ENCODE results near the gene PLIN4. TPM values are rescaled to one million over a fixed set of nuclear protein-coding genes. Genes with fewer than 3 reads are reported as not detected.

Gene PLIN4
- total RNA-seq, 1 donor = under 0.01 TPM

- Histone ChIP-seq H3K4me2 (ENCODE audit: insufficient read depth, low read length) (no peak overlapping the region), H3K79me2 (ENCODE audit: insufficient read depth, low read length) (no peaks in the 10 kb centered on the region), H4K20me1 (ENCODE audit: insufficient read depth, low read length) (peaks cover 5% of the 10 kb centered on the region), H2AFZ (ENCODE audit: low read length) (no peak overlapping the region), H3K27ac (ENCODE audit: low read depth, low read length) (no peak overlapping the region), H3K4me3 (ENCODE audit: insufficient read depth, low read length) (no peak overlapping the region), H3K36me3 (ENCODE audit: insufficient read depth, low read length) (peaks cover 26% of the 10 kb centered on the region), H3K9me3 (ENCODE audit: low read depth, low read length) (no peaks in the 10 kb centered on the region), H3K4me1 (ENCODE audit: insufficient read depth, low read length) (no peaks in the 10 kb centered on the region), H3K27me3 (ENCODE audit: insufficient read depth, low read length) (no peaks in the 10 kb centered on the region)
- DNase-seq (ENCODE audit: insufficient read length, low spot score, missing footprints) = peak; percentile 73
- TF ChIP-seq CTCF (IDR thresholded peaks at IDR 0.05; ENCODE audit: extremely low read depth, low read depth, low read length) = no peak
Observed at GRCh38 chr19:4500841-4501591, 17.3 kb downstream of the PLIN4 start.

- Histone ChIP-seq H3K27ac (ENCODE audit: low read depth, low read length) (no peak overlapping the region), H3K9me3 (ENCODE audit: low read depth, low read length) (no peaks in the 10 kb centered on the region), H3K79me2 (ENCODE audit: insufficient read depth, low read length) (no peaks in the 10 kb centered on the region), H4K20me1 (ENCODE audit: insufficient read depth, low read length) (no peaks in the 10 kb centered on the region), H2AFZ (ENCODE audit: low read length) (no peak overlapping the region), H3K36me3 (ENCODE audit: insufficient read depth, low read length) (peaks cover 26% of the 10 kb centered on the region), H3K4me1 (ENCODE audit: insufficient read depth, low read length) (no peaks in the 10 kb centered on the region), H3K4me2 (ENCODE audit: insufficient read depth, low read length) (no peak overlapping the region), H3K4me3 (ENCODE audit: insufficient read depth, low read length) (no peak overlapping the region), H3K27me3 (ENCODE audit: insufficient read depth, low read length) (no peaks in the 10 kb centered on the region)
- peak; percentile 32 for DNase-seq (ENCODE audit: insufficient read length, low spot score, missing footprints)
- no peak for TF ChIP-seq CTCF (IDR thresholded peaks at IDR 0.05; ENCODE audit: extremely low read depth, low read depth, low read length)
Observed at GRCh38 chr19:4499855-4500254, 18.4 kb downstream of the PLIN4 start.

- peaks cover 29% of the 10 kb centered on the region for H3K36me3 ChIP-seq (ENCODE audit: insufficient read depth, low read length)
Observed at GRCh38 chr19:4499318-4499717, 19.0 kb downstream of the PLIN4 start.

More at GRCh38 chr19:4499318-4499717, 19.0 kb downstream of the PLIN4 start:
- Histone ChIP-seq H3K4me2 (ENCODE audit: insufficient read depth, low read length) (no peak overlapping the region), H4K20me1 (ENCODE audit: insufficient read depth, low read length) (no peaks in the 10 kb centered on the region), H2AFZ (ENCODE audit: low read length) (no peak overlapping the region), H3K79me2 (ENCODE audit: insufficient read depth, low read length) (no peaks in the 10 kb centered on the region), H3K4me1 (ENCODE audit: insufficient read depth, low read length) (no peaks in the 10 kb centered on the region), H3K9me3 (ENCODE audit: low read depth, low read length) (no peaks in the 10 kb centered on the region), H3K27ac (ENCODE audit: low read depth, low read length) (no peak overlapping the region), H3K27me3 (ENCODE audit: insufficient read depth, low read length) (no peaks in the 10 kb centered on the region), H3K4me3 (ENCODE audit: insufficient read depth, low read length) (no peak overlapping the region)
- TF ChIP-seq CTCF (IDR thresholded peaks at IDR 0.05; ENCODE audit: extremely low read depth, low read depth, low read length) = no peak
- DNase-seq (ENCODE audit: insufficient read length, low spot score, missing footprints) = peak; percentile 65

All from osteoblast (primary cell).